ENCODE data around the gene XRCC4. TPM values are rescaled to one million over a fixed set of nuclear protein-coding genes. Genes with fewer than 3 reads are reported as not detected.

The XRCC4 gene
- total and polyA plus RNA-seq, 2 of the 13 experiments (the other 11 are each of a cell fraction or from before 2014, with no cell fraction given) = 2.8 to 12.6 TPM

- DNase-seq (ENCODE audit: low spot score) (no peak), FAIRE-seq (no peak), ATAC-seq (no peak)
- Histone ChIP-seq H3K36me3 (replicated peaks in 1 of 2; ENCODE audit: control insufficient read depth in 1 of 2, insufficient read depth in 2 of 2, low read length in 2 of 2) (no peaks in the 10 kb centered on the region), H3K4me1 (ENCODE audit: insufficient read depth, low read length) (no peaks in the 10 kb centered on the region), H2AFZ (ENCODE audit: low read length) (no peak overlapping the region), H3K4me3 (replicated peaks in 1 of 3; ENCODE audit: insufficient read depth in 1 of 3, low read depth in 2 of 3, low read length in 3 of 3) (no peak overlapping the region), H3K9ac (ENCODE audit: insufficient read depth, low read depth, low read length) (no peak overlapping the region), H3K79me2 (ENCODE audit: insufficient read depth, low read length) (no peaks in the 10 kb centered on the region), H4K20me1 (ENCODE audit: insufficient read depth, low read length) (no peaks in the 10 kb centered on the region), H3K4me2 (ENCODE audit: low read depth, low read length) (no peak overlapping the region), H3K9me3 (ENCODE audit: low read length) (no peaks in the 10 kb centered on the region), H3K27me3 (ENCODE audit: control insufficient read depth in 1 of 2, insufficient read depth in 2 of 2, low read length in 2 of 2) (no peaks in the 10 kb centered on the region), H3K27ac (ENCODE audit: extremely low read length, insufficient read depth, low read length) (no peak overlapping the region)
- TF ChIP-seq PHF21A (CRISPR knock-in tag; IDR thresholded peaks at IDR 0.05) (no peak), ZNF660 (CRISPR knock-in tag; IDR thresholded peaks at IDR 0.05; ENCODE audit: borderline replicate concordance, low read depth) (no peak), HNRNPLL (IDR thresholded peaks at IDR 0.05; ENCODE audit: low read depth, low read length, poor library complexity, severe bottlenecking) (no peak), ZBTB3 (CRISPR knock-in tag; IDR thresholded peaks at IDR 0.05; ENCODE audit: borderline replicate concordance, low read depth) (no peak), ZNF562 (CRISPR knock-in tag; IDR thresholded peaks at IDR 0.05; ENCODE audit: borderline replicate concordance) (no peak), ATF1 (CRISPR knock-in tag; IDR thresholded peaks at IDR 0.05) (no peak), ZNF816 (CRISPR knock-in tag; IDR thresholded peaks at IDR 0.05; ENCODE audit: borderline replicate concordance) (no peak), HOXD1 (CRISPR knock-in tag; IDR thresholded peaks at IDR 0.05) (no peak), HES4 (CRISPR knock-in tag; IDR thresholded peaks at IDR 0.05; ENCODE audit: borderline replicate concordance) (no peak), DNMT1 (CRISPR knock-in tag; IDR thresholded peaks at IDR 0.05) (no peak), EEA1 (CRISPR knock-in tag; IDR thresholded peaks at IDR 0.05; ENCODE audit: borderline replicate concordance) (no peak), HMGA1 (CRISPR knock-in tag; conservative IDR thresholded peaks at IDR 0.05) (no peak)
- intact Hi-C loops (cut with micrococcal nuclease; ENCODE audit: unreplicated experiment) (no loop called here), in situ Hi-C loops (cut with HindIII; ENCODE audit: extremely low pct_ligation_motif_present, low pct_unique_long_range_greater_than_20kb) (no loop called here)
- CTCF ChIA-PET (ENCODE audit: low intra/inter-chr PET ratio, low total read pairs) = no interaction called here
- BruUV-seq (replicated peaks) = no TSS peak
- POLR2A ChIA-PET = no interaction called here
- 100% methylated on average over 2 of the region's 2 CpGs for WGBS (ENCODE audit: low lambda C conversion rate)
Measured at GRCh38 chr5:83048811-83049210, 28.5 kb upstream of the XRCC4 start.
